ENCODE results near the gene BRK1.
"Not testable (repeated sequence)": the region's sequence is repeated elsewhere in the genome, so short reads cannot be mapped to it uniquely, and the experiment has no call there.

BRK1 gene

DNA sequence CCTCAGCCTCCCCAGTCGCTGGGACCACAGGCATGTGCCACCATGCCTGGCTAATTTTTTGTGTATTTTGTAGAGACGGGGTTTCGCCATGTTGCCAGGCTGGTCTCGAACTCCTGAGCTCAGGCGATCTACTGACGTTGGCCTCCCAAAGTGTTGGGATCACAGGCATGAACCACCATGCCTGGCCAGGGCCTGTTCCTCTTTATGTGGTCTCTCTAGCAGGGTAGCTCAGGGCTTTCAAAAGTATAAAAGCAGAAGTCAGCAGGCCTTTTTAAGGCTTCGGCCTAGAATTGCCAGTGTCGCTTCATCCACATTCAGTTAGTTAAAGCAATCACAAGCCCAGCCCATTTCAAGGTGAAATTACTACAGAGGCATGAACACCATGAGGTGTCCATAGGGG, 33.8 kb downstream of the BRK1 start:
- no peak for DNase-seq

GRCh38 chr3:10150987-10151386, 35.5 kb downstream of the BRK1 start:
- no peak for DNase-seq

- no peak for DNase-seq
These were observed 39.1 kb downstream of the BRK1 start for GRCh38 chr3:10154335-10155122.

DNA sequence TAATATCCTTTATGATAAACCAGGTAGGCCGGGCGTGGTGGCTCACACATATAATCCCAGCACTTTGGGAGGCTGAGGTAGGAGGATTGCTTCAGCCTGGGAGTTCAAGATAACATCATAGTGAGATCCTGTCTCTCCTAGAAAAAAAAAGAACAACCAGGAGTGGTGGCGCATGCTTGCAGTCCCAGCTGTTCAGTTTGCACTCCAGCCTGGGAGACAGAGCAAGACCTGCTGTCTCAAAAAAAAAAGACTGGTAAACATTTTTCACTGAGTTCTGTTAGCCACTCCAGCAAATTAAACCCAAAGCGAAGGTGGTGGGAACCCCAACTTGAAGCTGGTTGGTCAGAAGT, 39.6 kb downstream of the BRK1 start:
- no peak for DNase-seq

- no peak for DNase-seq
These were observed 40.2 kb downstream of the BRK1 start for GRCh38 chr3:10155658-10156057.

DNA sequence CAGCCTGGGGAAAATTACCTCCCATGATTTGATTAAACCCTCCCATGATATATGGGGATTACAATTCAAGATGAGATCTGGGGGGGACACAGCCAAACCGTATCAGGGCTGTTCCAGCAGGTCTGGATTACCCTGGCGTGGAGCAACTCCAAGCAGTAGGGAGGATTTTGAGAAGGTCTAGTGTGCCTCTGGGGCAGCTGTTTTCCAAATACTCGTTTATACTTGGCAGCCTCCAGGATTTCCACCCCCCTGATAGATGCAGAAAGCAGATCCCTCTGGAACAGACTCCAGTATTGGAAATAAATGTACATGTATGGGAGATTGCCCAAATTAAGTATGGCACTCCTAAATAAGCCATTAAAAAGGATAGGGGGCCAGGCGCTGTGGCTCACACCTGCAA, 41.6 kb downstream of the BRK1 start:
- DNase-seq = no peak

DNA sequence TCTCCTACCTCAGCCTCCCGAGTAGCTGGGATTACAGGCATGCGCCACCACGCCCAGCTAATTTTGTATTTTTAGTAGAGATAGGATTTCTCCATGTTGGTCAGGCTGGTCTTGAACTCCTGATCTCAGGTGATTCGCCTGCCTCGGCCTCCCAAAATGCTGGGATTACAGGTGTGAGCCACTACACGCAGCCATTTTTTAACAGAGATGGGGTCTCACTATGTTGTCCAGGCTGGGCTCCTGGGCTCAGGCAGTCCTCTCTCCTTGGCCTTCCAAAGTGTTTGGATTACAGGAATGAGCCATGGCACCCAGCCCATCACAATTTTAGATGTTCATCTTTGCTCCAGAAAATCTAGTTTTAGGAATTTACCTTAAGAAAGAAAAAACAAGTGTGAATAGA, 43.1 kb downstream of the BRK1 start:
- DNase-seq = not testable (repeated sequence)

DNA sequence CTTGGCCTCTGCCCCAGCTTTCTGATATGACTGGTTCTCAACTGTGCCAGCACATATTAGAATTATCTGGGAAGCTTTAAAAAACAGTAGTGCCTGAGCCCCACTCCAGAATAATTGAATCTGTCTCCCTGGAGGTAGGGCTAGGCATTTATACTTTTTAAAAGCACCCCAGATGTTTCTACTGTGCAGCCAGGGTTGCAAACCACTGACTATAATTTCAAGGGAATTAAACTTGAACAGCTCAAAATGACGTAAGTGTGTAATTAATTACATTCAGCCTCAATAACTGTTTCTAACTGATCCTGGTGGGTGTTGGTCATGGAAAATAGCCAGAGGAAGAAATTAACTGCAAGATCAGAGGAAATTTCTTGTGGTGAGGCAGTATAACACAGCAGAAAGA, 44.9 kb downstream of the BRK1 start:
- DNase-seq = no peak

DNA sequence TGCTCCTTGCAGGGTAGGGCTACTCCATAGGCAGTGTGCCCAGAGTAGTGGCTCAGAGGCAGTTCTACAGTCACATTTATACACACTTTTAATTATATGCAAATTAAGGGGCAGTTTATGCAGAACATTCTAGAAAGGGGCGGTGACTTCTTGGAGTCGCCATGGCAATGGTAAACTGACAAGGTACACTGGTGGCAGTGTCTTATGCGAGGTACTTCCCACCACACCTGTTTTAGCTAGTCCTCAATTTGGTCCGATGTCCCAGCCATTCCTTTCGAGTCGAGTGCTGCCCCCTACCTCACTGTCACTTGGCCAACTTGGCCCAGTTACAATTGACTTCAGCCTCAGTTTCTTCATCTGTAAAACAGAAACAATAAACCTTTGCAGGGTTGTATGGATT, 45.5 kb downstream of the BRK1 start:
- DNase-seq = no peak

- no peak for DNase-seq
These were observed 46.7 kb downstream of the BRK1 start for GRCh38 chr3:10162185-10162584.

DNA sequence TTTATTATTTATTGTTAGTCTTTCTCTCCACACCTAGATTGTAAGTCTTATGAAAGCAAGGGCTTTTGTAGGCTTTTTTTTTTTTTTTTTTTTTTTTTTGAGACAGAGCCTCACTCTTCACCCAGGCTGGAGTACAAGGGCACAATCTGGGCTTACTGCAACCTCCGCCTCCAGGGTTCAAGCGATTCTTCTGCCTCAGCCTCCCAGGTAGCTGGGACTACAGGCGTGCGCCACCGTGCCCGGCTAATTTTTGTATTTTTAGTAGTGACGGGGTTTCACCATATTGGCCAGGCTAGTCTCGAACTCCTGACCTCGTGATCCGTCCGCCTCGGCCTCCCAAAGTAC, 48.7 kb downstream of the BRK1 start:
- not testable (repeated sequence) for DNase-seq

DNA sequence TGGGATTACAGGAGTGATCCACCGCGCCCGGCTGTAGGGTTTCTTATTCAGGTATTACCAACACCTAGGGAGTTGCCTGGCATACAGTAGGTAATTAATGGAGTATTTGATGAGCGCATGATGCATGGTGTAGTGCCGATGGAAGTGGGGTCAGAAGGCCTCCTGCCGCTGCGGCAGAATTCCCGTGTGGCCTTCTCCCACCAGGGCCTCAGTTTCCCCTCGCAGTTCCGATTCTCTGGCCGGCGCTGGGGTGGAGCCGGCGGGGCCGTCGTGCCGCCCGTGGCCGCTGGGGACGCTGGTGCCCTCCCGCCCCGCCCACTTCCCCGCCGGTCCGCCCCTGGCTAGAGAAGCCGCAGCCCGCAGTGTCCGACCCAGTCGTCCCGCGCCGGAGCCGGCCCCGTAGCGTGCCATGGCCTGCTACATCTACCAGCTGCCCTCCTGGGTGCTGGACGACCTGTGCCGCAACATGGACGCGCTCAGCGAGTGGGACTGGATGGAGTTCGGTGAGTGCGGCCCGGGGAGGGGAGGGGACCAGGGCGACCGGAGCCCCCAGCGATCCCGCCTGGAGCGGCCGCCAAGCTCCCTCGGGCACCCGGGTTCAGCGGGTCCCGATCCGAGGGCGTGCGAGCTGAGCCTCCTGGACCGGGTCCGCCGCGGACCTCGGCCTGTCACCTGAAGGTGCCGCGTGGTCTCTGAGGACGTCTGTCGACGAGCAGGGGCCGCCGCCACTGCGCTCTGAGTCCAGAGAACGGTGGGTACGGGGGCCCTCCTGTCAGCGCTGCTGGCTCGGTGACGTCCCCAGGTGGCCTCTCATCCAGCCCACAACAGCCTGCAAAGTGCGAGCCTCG, 49.3 kb downstream of the BRK1 start, which contains the start of gene IRAK2:
Gene IRAK2 (plus strand): TSS at position 374 of the 848 bp plus-strand sequence. CDS start 36 bp downstream, at position 410.
- no peak for DNase-seq

GRCh38 chr3:10166213-10166604, 50.7 kb downstream of the BRK1 start:
- DNase-seq = no peak

DNA sequence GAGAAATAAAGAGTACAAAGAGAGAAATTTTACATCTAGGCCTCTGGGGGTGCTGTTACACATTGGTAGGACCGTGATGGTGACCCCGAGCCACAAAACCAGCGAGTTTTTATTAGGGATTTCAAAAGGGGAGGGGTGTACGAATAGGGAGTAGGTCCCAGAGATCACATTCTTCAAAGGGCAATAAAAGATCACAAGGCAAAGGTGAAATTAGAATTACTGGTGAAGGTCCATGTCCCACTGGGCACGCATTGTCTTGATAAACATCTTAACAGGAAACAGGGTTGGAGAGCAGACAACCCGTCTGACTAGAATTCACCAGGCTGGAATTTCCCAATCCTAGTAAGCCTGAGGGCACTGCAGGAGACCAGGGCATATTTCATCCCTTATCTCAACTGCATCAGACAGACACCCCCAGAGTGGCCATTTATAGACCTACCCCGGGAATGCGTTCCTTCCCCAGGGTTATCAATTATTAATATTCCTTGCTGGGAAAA, 53.6 kb downstream of the BRK1 start:
- no peak for DNase-seq

DNA sequence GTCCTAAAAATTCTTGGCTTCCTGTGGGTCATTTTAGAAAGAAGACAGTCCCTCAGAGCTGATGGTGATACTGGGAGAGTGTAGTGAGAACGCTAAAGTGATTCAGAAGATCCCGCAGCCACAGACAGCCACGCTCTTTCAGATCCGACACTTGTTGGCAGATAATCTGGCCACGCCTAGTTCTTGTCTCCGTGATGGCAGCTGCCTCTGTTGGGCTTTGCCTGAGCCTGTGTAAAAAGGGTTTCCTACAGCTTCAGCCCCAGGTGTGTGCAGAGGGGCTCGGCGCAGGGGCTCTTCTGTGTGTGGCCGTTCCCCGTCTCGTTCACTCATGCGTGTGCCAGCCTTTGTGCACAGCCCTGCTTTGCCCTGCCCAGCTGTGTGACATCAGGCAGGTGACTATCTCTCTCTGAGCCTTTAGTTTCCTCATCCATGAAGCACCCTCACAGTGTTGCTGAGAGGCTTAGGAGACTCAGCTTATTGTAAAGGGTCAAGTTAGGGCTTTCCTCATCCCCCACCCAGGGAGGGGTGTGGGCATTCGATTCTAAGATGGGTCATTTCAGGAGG, 55.5 kb downstream of the BRK1 start:
- no peak for DNase-seq

DNA sequence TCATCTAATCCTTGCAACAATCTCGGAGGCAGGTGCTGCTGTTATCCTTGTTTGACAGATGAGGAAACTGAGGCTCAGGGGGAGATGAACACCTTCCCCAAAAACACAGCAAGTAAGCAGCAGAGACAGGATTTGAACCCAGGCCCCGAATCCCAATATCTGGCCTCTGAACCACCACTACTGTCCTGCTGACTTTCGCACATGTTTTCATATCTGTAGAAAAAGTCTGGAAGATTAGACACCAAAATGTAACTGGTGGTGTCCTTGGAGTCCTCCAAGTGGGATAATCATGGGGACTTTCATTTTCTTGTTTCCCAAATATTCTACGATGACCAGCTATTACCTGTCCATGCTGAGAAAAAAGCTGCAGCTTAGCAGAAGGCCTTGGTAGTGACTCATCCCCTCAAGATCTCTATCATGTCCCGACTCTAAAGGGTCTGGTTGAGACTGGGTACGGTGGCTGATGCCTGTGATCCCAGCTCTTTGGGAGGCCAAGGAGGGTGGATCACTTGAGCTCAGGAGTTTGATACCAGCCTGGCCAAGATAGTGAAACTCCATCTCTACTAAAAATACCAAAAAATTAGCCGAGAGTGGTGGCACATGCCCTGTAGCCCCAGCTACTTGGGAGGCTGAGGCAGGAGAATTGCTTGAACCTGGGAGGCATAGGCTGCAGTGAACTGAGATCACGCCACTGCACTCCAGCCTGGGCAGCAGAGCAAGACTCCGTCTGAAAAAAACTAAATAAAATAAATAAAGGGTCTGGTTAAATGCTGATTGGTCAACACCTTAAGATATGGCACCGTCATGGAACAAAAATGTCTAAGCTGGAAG, 57.8 kb downstream of the BRK1 start:
- no peak for DNase-seq

DNA sequence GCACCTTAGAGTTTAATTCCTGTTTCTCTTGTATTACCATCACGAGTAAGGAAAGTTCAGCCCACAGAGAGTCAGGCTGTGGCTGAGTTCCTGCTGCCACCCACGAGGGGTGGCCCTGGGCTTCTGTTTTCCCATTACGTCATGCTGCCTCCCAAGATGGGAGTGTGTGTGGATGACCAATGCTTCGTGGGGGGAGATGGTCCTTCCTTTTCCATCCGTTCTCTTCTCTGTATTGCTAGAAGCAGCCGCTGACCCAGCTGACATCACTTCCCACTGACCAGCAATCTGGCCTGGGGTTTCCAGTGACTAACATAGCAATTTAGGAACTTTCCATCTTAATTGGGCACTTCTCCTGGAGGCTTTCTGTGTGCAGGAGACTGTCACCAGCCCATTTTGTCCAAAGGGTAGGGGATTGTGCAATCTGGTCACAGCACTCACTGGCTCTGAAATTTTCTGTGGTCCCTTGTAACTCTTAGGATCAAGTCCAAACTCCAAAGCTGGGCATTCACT, 58.5 kb downstream of the BRK1 start:
- DNase-seq = no peak

DNA sequence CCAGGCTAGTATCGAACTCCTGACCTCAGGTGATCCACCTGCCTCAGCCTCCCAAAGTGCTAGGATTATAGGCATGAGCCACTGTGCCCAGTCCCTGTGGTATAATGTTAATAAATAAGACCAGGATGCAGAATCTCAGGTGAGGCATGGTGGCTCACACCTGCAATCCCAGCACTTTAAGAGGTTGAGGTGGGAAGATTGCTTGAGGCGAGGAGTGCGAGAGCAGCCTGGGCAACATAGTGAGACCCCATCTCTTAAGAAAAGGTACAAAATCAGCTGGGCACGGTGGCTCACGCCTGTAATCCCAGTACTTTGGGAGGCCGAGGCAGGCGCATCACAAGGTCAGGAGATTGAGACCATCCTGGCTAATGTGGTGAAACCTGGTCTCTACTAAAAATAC, 59.9 kb downstream of the BRK1 start:
- not testable (repeated sequence) for DNase-seq

DNA sequence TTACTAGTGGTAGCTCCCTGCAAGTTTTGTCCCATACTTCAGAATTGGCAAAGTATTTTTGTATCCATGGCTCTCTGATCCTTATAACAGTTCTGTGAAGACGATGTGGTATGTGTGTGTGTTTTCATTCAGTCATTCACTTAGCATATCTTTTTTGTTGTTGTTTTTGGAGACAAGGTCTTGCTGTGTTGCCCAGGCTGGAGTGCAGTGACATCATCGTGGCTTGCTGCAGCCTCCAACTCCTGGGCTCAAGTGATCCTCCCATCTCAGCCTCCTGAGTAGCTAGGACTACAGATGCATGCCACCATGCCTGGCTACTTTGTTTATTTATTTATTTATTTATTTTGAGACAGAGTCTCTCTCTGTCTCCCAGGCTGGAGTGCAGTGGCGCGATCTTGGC, 60.7 kb downstream of the BRK1 start:
- DNase-seq = not testable (repeated sequence)
